Measurements from ENCODE around the gene SAV1.
"Not testable (repeated sequence)": the region's sequence is repeated elsewhere in the genome, so short reads cannot be mapped to it uniquely, and the experiment has no call there.

Gene SAV1

DNA sequence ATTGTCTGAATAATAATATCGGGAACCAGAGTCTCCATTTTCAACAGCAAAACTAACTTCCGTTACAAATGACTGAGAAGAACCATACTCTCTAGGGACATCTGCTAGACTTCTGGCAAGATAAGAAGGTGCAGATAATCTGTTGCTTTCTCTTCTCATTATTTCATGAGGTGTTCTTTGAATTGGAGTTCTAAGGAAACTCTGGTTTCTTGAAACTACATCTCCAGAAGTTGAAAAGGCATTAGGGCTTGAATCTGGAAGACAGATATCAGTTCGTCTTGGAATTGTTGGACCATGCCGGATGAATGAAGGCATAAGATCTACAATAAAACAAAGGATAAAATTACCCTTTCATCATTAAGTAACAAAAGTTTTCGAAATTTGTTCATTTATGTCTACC, 2.8 kb downstream of the SAV1 start:
- DNase-seq (ENCODE audit: low read depth in 2 of 2) = not testable (repeated sequence)

DNA sequence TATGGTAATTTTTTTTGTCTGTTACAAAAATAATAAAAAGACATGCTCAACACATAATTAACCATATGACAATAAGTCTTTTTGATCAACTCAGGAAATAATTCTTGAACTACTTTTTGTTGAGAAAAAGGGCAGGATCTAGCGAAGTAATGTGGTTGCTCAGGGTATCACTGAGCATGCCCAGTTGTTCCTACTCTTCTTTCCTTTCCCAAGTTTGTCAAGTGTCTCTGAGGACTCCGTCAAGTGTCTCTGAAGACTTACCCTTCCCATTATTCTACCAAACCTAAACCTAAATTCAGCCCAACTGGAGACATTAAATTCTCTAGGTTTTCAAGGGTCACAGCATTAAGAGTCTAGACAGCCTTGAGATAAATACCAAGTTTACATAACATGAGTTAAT, 3.5 kb downstream of the SAV1 start:
- not testable (repeated sequence) for DNase-seq (ENCODE audit: low read depth in 2 of 2)

GRCh38 chr14:50659327-50659974, 8.7 kb downstream of the SAV1 start:
- no peak for DNase-seq (ENCODE audit: low read depth in 2 of 2)

DNA sequence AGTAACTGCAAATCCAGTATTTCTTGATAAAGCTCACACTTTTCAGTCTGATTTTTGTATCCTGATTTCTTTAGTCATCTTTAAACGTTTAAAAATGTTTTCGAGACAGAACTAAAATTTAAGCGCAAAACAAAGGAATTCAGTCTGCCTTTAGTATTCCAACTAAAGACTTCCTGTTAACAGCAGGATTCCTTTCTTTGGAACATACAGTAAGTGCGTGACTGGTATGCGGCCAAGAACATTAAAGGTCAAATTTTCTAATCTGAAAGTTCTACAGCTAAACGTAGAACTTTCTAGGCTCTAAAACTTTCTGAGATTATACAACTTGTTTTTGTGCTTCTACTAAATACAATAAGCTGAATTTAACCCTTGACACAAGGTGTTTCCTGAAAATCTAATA, 9.9 kb downstream of the SAV1 start:
- DNase-seq (ENCODE audit: low read depth in 2 of 2) = no peak

- no peak for DNase-seq (ENCODE audit: low read depth in 2 of 2)
These were observed 10.4 kb downstream of the SAV1 start for GRCh38 chr14:50657753-50658152.

- no peak for DNase-seq (ENCODE audit: low read depth in 2 of 2)
These were observed 11.3 kb downstream of the SAV1 start for GRCh38 chr14:50656776-50657175.

DNA sequence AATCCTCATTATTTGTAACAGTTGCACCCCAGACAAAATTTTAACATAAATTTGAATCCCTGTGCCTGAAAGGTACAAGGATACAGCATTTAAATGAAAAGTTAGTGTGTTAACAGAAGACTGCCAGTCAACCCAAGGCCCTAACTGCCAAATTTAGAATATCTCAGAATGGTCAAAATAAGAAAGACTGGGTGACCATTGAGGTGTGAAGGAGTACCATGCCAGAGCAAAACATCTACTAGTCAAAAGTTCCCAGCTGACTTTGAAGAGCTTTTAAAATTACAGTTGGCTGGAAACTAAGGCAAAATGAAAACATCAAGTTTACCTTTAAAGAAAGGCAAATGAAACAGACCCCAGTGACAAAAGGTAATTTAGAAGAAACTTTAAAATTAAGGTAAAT, 18.4 kb downstream of the SAV1 start:
- DNase-seq (ENCODE audit: low read depth in 2 of 2) = no peak

GRCh38 chr14:50647753-50648152, 20.4 kb downstream of the SAV1 start:
- no peak for DNase-seq (ENCODE audit: low read depth in 2 of 2)

GRCh38 chr14:50647282-50647681, 20.8 kb downstream of the SAV1 start:
- DNase-seq (ENCODE audit: low read depth in 2 of 2) = no peak

DNA sequence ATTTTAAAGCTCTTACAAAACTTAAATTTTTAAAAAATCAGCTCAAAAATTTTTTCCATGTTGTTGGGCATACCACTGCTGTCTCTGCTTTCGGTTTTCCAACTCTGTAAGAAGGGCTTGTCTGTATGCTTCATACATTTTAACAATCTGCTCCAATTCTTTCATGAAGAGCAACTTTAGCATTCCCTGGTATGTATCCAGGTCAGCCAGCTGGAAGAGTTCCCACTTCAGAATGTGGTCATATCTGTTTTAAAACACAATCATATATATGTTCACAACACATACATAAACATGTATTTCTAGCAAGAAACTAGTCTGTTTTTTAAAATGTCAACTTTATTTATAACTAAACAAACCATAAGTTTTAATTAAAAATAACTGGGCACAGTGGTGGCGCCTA, 33.0 kb downstream of the SAV1 start:
- DNase-seq (ENCODE audit: low read depth in 2 of 2) = no peak

- no peak for DNase-seq (ENCODE audit: low read depth in 2 of 2)
These were observed 34.2 kb downstream of the SAV1 start for GRCh38 chr14:50633954-50634353.

DNA sequence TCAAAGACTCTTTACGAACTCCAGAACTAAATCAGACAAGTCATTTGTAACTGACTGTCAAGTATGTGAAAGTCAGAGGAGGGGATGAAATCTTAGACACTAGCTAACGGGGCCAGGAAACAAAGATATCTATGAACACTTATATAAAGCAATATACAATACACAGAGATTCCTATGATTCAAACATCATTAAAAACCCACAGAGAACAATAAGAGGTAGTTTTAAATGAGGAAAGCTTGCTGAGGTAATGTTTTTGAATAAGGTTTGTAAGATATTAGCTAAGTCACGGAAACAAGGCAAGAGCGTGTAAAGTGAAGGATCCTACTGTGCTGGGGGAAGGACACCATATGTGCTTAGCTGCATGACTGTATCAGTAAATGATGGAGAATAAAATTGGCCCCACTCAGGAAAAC, 36.7 kb downstream of the SAV1 start:
- no peak for DNase-seq (ENCODE audit: low read depth in 2 of 2)

DNA sequence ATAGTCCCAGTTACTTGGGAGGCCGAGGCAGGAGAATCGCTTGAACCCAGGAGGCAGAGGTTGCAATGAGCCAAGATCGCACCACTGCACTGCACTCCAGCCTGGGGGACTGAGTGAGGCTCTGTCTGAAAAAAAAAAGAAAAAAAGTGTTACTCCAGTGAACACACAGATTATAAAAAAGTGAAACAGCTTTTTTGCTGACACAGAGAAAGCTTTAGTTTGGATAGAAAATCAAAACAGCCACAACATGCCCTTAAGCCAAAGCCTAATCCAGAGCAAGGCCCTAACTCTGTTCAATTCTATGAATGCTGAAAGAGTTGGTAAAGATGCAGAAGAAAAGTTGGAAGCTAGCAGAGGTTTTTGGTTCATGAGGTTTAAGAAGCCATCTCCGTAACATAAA, 43.2 kb downstream of the SAV1 start:
- DNase-seq (ENCODE audit: low read depth in 2 of 2) = not testable (repeated sequence)

- no peak for DNase-seq (ENCODE audit: low read depth in 2 of 2)
These were observed 43.7 kb downstream of the SAV1 start for GRCh38 chr14:50624447-50624846.

DNA sequence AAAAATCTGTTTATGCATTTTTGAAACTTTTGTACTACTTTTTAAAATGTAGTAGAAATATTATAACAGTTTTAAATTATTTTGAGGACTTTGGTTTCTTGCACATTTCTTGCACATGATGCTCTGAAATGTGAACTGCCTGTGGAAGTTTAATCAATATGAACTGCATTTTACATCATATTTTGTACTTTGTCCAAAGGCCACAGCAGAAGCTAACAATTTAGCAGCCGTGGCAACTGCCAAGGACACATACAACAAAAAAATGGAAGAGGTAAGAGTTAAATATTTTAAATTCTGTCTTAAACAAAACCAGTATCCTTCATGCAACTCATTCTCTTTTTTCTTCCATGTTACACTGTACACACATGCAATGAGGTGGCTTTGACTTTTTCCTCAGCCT, 45.1 kb downstream of the SAV1 start:
- no peak for DNase-seq (ENCODE audit: low read depth in 2 of 2)

- no peak for DNase-seq (ENCODE audit: low read depth in 2 of 2)
These were observed 47.8 kb downstream of the SAV1 start for GRCh38 chr14:50620341-50620740.

DNA sequence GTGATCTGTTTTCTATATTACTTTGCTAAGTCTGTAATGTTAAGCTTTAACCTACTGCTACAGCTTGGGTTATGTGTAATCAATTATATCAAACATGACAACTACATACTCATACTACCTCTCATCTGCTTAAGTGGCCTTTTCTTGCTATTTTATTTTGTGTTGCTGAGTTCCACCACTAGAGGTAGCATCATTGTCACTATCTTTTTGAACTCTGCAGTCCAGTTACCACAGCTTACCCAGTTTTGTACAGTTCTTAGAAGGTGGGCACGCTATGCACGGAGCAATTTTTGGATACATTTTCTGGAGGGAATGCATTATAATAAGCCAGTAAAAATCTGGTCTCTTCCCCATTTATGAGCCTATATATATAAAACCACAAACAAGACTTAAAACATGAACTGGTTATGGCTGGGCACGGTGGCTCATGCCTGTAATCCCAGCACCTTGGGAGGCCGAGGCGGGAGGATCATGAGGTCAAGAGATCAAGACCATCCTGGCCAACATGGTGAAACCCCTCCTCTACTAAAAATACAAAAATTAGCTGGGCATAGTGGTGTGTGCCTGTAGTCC, 48.5 kb downstream of the SAV1 start:
- DNase-seq (ENCODE audit: low read depth in 2 of 2) = no peak

- DNase-seq (ENCODE audit: low read depth in 2 of 2) = no peak
These were observed 51.8 kb downstream of the SAV1 start for GRCh38 chr14:50616275-50616674.

DNA sequence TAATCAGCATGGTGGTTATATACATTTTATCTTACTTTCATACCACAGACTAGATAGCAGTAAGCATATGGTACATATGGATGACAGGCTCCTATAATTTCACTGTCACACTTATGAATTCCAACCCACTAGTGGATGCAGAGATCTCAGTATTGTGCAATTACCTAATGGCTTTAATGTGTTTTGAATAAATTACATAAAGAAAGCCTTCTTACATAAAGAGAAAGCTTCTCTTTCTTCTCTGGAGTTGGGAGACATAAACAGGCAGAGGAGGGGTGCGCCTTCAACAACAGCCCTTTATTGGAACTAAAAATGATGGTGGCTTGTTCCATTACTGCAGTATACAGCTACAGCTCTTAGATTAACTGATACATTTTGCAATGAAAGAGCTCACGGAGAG, 52.6 kb downstream of the SAV1 start:
- DNase-seq (ENCODE audit: low read depth in 2 of 2) = no peak

DNA sequence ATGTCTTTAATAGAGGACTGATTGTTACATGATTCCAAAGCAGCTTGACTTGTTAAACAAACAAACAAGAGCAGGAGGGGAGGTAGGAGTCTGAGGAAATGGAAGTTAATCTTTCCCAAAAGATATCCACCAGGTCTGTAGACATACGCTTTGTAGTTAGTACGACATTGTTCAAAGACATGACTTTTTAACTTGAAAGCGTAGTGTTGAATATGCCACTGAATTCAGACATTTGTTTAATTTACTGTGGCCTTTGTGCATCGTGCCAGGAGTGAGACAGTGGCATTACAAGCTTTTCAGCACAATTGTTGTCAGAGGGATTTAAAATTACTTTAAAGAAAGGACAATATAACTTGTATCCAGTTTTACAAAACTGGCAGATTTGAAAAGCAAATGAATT, 53.0 kb downstream of the SAV1 start:
- DNase-seq (ENCODE audit: low read depth in 2 of 2) = no peak

- DNase-seq (ENCODE audit: low read depth in 2 of 2) = no peak
These were observed 55.3 kb downstream of the SAV1 start for GRCh38 chr14:50612806-50613205.

- DNase-seq (ENCODE audit: low read depth in 2 of 2) = no peak
These were observed 57.6 kb downstream of the SAV1 start for GRCh38 chr14:50610465-50610864.

DNA sequence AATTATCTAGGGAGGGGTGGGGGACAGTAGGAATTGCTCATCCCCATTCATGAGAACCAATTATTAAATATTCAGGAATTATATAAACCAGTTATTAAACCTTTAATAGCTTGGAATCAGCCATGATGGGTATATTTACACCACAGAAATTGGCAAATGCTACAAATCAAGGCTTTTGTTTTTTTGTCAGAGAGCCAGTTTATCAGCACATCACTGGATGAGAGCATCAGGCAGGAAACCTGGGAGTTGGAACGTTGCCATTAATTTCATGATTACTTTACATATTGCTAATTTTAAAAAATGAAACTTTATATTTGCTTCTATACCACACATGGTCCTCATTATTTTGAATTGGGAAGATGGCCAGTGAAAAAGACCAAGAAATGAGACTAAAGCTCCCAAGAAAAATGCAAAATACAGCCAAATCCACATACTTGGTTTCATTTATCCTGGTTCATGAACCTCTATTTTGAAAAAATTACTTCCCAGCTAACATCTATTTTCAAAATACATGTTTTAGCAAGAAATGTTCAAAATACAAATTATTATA, 59.7 kb downstream of the SAV1 start:
- DNase-seq (ENCODE audit: low read depth in 2 of 2) = no peak

GRCh38 chr14:50607761-50608160, 60.3 kb downstream of the SAV1 start:
- no peak for DNase-seq (ENCODE audit: low read depth in 2 of 2)

All from stimulated activated CD4-positive, alpha-beta T cell treated with anti-CD3 and anti-CD28 coated beads, Interleukin-4, amount 100 ng/mL, for 48 hours (primary cell).